Ishikawa (cell line): ENCODE measurements around the gene AKAP6.

Experiments used
- EP300 ChIP-seq: IDR thresholded peaks from 2 replicates; pipeline ENCODE4 v1.6.1; 2012; ENCODE audit warnings: borderline replicate concordance
- RAD21 ChIP-seq: IDR thresholded peaks from 2 replicates; pipeline ENCODE4 v1.6.1; 2012; ENCODE audit warnings: low read depth
- TEAD4 ChIP-seq: IDR thresholded peaks from 2 replicates; pipeline ENCODE4 v1.6.1; 2012
- TF ChIP-seq, protein P1 (sequence below): IDR thresholded peaks from 2 replicates; pipeline ENCODE4 v1.6.1; 2012

DNA sequence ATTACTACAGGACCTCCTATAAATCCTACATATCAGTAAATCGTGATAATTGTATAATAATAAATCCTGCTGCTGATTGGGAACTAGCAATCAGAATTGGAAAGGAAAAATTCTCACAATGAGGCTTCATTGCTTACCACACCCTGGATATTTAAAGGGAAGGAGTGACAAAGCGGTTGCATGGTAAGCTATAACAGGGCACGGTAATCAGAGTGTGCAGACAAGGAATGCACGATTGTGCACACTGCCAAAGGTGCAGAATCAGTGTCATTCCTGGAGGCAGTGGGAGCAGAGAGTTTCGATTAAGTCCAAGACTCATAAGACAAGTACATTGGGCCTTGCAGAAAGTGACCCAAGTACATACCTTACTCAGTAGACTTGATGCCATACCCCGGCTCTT is 332.1 kb downstream of the AKAP6 start:
- TF ChIP-seq EP300 (no peak), RAD21 (no peak), TEAD4 (no peak)
- TF ChIP-seq, protein P1, sequence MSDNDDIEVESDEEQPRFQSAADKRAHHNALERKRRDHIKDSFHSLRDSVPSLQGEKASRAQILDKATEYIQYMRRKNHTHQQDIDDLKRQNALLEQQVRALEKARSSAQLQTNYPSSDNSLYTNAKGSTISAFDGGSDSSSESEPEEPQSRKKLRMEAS: no peak
